Measurements from ENCODE around the gene CRY1.
"Not testable (repeated sequence)": the region's sequence is repeated elsewhere in the genome, so short reads cannot be mapped to it uniquely, and the experiment has no call there.

Gene CRY1

GRCh38 chr12:107058190-107058589 lies 35.2 kb downstream of the CRY1 start:
- Mint-ChIP-seq H3K4me3 (no peak overlapping the region), H3K9me3 (peaks cover 6% of the 10 kb centered on the region), H3K27ac (no peak overlapping the region), H3K36me3 (ENCODE audit: low read depth) (no peaks in the 10 kb centered on the region), H3K27me3 (ENCODE audit: low read depth) (no peaks in the 10 kb centered on the region), H3K4me1 (ENCODE audit: low read depth) (no peaks in the 10 kb centered on the region)

GRCh38 chr12:107057071-107057834 lies 36.1 kb downstream of the CRY1 start:
- Mint-ChIP-seq H3K27ac (no peak overlapping the region), H3K4me3 (no peak overlapping the region), H3K4me1 (ENCODE audit: low read depth) (no peaks in the 10 kb centered on the region), H3K27me3 (ENCODE audit: low read depth) (no peaks in the 10 kb centered on the region), H3K36me3 (ENCODE audit: low read depth) (peaks cover 2% of the 10 kb centered on the region), H3K9me3 (peaks cover 11% of the 10 kb centered on the region)

- no peak overlapping the region for H3K27ac Mint-ChIP-seq
- H3K9me3 Mint-ChIP-seq = peaks cover 15% of the 10 kb centered on the region
- H3K4me3 Mint-ChIP-seq = no peak overlapping the region
- H3K4me1 Mint-ChIP-seq (ENCODE audit: low read depth) = no peaks in the 10 kb centered on the region
- no peaks in the 10 kb centered on the region for H3K27me3 Mint-ChIP-seq (ENCODE audit: low read depth)
- peaks cover 2% of the 10 kb centered on the region for H3K36me3 Mint-ChIP-seq (ENCODE audit: low read depth)
Measured at GRCh38 chr12:107053709-107054108, 39.6 kb downstream of the CRY1 start.

- Mint-ChIP-seq H3K27me3 (ENCODE audit: low read depth) (no peaks in the 10 kb centered on the region), H3K27ac (no peak overlapping the region), H3K36me3 (ENCODE audit: low read depth) (no peaks in the 10 kb centered on the region), H3K9me3 (peaks cover 14% of the 10 kb centered on the region), H3K4me1 (ENCODE audit: low read depth) (no peaks in the 10 kb centered on the region), H3K4me3 (no peak overlapping the region)
Measured at GRCh38 chr12:107045186-107045585, 48.2 kb downstream of the CRY1 start.

DNA sequence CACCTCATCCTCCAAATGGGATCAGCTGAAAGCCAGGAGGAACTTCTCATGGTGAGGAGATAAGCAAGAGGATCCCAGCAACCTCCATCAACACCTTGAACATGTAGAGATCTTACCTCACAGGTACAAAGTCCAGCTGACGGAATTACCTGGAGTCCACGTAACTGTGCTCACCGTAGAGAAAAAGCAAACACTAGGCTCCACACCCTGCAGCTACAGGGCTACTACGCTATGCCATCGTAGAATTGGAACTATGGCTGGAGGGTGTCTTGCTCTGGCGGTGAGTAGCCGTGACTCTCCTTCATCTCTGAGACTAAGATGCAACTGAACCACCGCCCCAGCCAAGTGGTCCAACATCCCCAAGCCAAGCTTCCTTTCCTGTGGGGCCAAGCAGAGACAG lies 50.5 kb downstream of the CRY1 start:
- no peak overlapping the region for H3K27ac Mint-ChIP-seq
- peaks cover 13% of the 10 kb centered on the region for H3K9me3 Mint-ChIP-seq
- peaks cover 5% of the 10 kb centered on the region for H3K36me3 Mint-ChIP-seq (ENCODE audit: low read depth)
- no peaks in the 10 kb centered on the region for H3K27me3 Mint-ChIP-seq (ENCODE audit: low read depth)
- H3K4me3 Mint-ChIP-seq = no peak overlapping the region
- no peaks in the 10 kb centered on the region for H3K4me1 Mint-ChIP-seq (ENCODE audit: low read depth)

- Mint-ChIP-seq H3K4me3 (no peak overlapping the region), H3K9me3 (peaks cover 9% of the 10 kb centered on the region)
Measured at GRCh38 chr12:107035733-107036132, 57.6 kb downstream of the CRY1 start.

DNA sequence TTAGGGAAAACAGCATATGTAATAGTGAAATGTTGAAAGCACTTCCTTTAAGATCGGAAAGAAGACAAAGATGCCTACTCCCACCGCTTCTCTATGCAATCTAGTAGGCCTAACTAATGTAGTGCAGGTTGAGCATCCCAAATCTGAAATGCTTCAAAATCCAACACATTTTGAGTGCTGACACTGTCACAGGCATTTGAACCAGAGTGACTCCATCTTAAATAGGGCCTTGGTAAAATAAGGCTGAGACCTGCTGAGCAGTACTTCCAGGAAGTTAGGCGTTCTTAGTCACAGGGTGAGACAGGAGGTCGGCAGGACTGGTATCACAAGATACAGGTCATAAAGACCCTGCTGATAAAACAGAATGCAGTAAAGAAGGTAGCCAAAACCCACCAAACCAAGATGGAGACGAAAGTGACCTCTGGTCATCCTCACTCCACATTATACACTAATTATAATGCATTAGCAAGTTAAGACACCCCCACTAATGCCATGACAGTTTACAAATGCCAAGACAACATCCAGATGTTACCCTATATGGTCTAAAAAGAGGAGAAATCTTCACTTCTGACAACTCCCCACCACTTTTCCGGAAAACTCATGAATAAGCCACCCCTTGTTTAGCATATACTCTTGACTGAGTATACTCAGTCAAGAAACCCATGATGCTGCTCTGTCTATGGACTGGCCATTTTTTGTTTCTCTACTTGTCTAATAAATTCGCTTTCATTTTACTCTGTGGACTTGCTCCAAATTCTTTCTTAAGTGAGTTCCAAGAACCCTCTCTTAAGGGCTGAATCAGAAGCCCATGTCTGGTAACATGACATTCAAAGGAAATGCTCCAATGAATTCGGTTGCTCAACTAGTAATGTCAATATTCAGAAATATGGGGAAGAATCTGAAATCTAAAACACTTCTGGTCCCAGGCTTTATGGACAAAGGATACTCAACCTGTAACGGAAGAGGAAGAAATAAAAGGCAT lies 59.3 kb downstream of the CRY1 start:
- no peak overlapping the region for H3K4me3 Mint-ChIP-seq
- no peak overlapping the region for H3K27ac Mint-ChIP-seq
- peaks cover 5% of the 10 kb centered on the region for H3K36me3 Mint-ChIP-seq (ENCODE audit: low read depth)
- H3K4me1 Mint-ChIP-seq (ENCODE audit: low read depth) = no peaks in the 10 kb centered on the region
- peaks cover 6% of the 10 kb centered on the region for H3K9me3 Mint-ChIP-seq
- H3K27me3 Mint-ChIP-seq (ENCODE audit: low read depth) = no peaks in the 10 kb centered on the region

More at GRCh38 chr12:107035733-107036132, 57.6 kb downstream of the CRY1 start:
- H3K27ac Mint-ChIP-seq = no peak overlapping the region
- H3K27me3 Mint-ChIP-seq (ENCODE audit: low read depth) = no peaks in the 10 kb centered on the region
- H3K36me3 Mint-ChIP-seq (ENCODE audit: low read depth) = peaks cover 5% of the 10 kb centered on the region
- no peaks in the 10 kb centered on the region for H3K4me1 Mint-ChIP-seq (ENCODE audit: low read depth)

DNA sequence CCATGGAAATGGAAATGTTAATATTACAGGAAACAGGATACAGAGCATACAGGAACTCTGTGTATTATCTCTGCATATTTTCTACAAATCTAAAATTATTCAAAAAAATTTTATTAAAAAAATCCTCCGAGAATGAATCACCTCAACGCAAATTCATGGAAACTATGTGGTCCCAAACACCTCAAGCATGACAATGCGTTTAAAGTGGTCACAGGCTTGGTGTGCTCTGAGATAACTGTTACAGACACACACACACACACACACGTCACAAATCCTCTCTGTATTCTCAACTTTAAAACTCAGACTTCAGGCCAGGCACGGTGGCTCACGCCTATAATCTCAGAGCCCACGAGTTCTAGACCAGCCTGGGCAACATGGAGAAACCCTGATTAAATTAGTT lies 61.1 kb downstream of the CRY1 start:
- Mint-ChIP-seq H3K36me3 (ENCODE audit: low read depth) (no peaks in the 10 kb centered on the region), H3K27ac (no peak overlapping the region), H3K4me3 (no peak overlapping the region), H3K9me3 (peaks cover 6% of the 10 kb centered on the region), H3K27me3 (ENCODE audit: low read depth) (no peaks in the 10 kb centered on the region), H3K4me1 (ENCODE audit: low read depth) (peaks cover 6% of the 10 kb centered on the region)

DNA sequence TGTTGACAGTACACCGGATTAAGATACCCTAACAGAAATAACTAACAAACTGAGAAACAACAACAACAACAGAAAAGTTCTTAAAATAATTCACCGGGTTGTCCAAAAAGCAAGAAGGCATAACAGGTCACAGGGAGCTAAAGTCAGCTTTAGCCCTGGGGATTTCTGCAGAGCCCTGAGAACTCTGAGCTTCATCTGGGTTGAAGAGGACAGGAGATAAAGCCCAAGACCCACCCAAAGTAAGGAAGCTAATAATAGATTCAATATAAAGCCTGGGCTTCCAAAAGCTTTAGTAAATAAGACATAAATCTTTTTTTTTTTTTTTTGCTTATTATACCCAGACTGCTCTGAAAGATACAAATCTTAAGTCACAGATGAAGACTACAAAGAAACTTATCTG lies 62.3 kb downstream of the CRY1 start:
- H3K36me3 Mint-ChIP-seq (ENCODE audit: low read depth) = no peaks in the 10 kb centered on the region
- peaks cover 7% of the 10 kb centered on the region for H3K4me1 Mint-ChIP-seq (ENCODE audit: low read depth)
- H3K27ac Mint-ChIP-seq = no peak overlapping the region
- H3K27me3 Mint-ChIP-seq (ENCODE audit: low read depth) = no peaks in the 10 kb centered on the region
- no peak overlapping the region for H3K4me3 Mint-ChIP-seq
- H3K9me3 Mint-ChIP-seq = no peaks in the 10 kb centered on the region

DNA sequence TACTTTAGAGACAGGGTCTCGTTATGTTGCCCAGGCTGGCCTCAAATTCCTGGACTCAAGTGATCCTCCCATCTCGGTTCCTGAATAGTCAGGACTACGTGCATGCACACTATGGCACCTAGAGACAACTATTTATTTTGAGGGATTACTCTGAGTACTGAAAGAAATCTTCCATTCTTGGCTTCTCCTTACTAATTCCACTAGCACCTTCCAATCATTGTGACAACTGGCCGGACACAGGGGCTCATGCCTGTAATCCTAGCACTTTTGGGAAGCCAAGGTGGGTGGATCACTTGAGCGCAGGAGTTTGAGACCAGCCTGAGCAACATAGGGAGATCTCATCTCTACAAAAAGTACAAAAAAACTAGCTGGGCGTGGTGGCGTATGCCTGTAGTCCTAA lies 64.3 kb downstream of the CRY1 start:
- Mint-ChIP-seq H3K9me3 (no peaks in the 10 kb centered on the region), H3K4me3 (no peak overlapping the region), H3K36me3 (ENCODE audit: low read depth) (no peaks in the 10 kb centered on the region)

DNA sequence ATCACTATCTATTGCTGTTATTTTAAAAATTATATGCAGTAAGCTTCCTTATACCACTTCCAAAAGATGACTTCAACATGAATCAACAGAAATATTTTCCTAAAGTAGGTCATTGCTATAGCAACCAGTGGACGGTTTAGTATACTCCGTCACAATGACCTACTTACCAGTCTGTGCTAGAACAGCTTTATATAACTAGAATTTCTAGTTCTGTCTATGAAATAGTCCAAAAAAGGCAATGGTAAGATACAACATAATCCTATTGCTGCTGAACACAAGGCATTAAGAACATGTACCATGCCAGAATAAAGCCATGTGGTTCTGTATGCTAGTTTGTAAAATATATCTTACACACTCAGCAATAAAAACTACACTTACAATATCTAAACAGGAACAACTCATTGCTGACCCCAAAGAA lies 65.7 kb downstream of the CRY1 start:
- Mint-ChIP-seq H3K4me3 (no peak overlapping the region), H3K27me3 (ENCODE audit: low read depth) (no peaks in the 10 kb centered on the region), H3K27ac (peak overlapping the region; percentile 42), H3K9me3 (no peaks in the 10 kb centered on the region), H3K36me3 (ENCODE audit: low read depth) (no peaks in the 10 kb centered on the region), H3K4me1 (ENCODE audit: low read depth) (peaks cover 7% of the 10 kb centered on the region)

More for the DNA sequence above, 64.3 kb downstream of the CRY1 start:
- no peaks in the 10 kb centered on the region for H3K27me3 Mint-ChIP-seq (ENCODE audit: low read depth)
- H3K4me1 Mint-ChIP-seq (ENCODE audit: low read depth) = peaks cover 7% of the 10 kb centered on the region
- no peak overlapping the region for H3K27ac Mint-ChIP-seq

DNA sequence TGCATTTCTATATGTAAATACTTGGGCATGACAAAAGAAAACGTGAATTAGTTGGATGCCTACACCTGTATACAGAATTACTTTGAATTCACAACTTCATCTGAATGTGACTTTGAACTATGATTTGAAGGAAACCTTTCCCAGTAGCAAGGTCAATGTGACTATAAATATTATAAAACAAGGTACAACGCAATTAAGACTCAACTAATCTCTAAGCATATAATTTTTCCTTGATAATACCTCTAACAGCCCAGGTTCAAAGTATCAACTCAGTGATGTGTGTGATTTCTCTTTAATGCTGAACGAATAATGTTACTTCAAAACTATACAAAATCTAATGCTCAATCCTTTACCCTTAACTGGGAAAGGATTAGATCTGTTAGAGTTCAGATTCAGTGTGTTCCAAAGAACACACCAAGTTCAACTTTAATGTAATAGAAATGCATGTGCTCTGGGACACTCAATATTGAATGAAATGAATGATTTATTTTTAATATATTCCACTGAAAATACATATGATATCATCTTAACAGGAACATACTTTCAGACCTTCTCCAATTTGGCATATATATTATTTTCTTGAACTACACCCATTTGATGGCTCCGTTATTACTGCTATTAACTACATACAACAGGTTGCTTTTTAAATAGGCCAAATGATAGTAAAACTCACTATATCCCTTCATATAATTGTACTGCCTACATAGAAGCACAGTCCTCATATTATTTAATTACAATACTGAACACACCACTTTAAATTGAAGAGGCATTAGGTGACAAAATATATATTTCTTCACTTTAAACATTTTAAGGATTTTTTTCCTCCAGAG lies 66.3 kb downstream of the CRY1 start:
- Mint-ChIP-seq H3K27ac (peak overlapping the region; percentile 42), H3K4me3 (no peak overlapping the region), H3K36me3 (ENCODE audit: low read depth) (no peaks in the 10 kb centered on the region), H3K27me3 (ENCODE audit: low read depth) (no peaks in the 10 kb centered on the region), H3K4me1 (ENCODE audit: low read depth) (peaks cover 7% of the 10 kb centered on the region), H3K9me3 (no peaks in the 10 kb centered on the region)

- H3K4me1 Mint-ChIP-seq (ENCODE audit: low read depth); H3K27ac Mint-ChIP-seq; H3K9me3 Mint-ChIP-seq; H3K27me3 Mint-ChIP-seq (ENCODE audit: low read depth); H3K36me3 Mint-ChIP-seq (ENCODE audit: low read depth); H3K4me3 Mint-ChIP-seq: not testable (repeated sequence)
Measured at GRCh38 chr12:107026356-107026755, 67.0 kb downstream of the CRY1 start.

DNA sequence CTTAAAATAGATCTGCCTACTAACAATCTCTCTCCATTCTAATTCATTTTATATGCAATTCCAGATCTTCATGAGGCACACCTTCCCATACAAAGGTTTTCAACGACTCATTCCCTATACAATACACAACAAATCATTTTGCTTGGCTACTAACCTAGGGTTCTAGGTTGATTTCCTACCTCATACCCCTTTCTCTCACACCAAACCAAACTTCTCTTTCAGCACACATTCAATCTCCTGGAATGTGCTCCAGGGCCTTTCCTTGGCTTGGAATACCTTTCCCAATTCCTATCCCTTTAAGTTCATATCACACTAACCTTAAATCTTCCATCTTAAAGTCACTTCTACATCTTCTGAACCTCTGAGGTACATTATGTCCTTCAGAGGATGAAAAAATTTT lies 67.7 kb downstream of the CRY1 start:
- no peak overlapping the region for H3K4me3 Mint-ChIP-seq
- H3K36me3 Mint-ChIP-seq (ENCODE audit: low read depth) = no peaks in the 10 kb centered on the region
- no peaks in the 10 kb centered on the region for H3K27me3 Mint-ChIP-seq (ENCODE audit: low read depth)
- H3K4me1 Mint-ChIP-seq (ENCODE audit: low read depth) = peaks cover 7% of the 10 kb centered on the region
- H3K9me3 Mint-ChIP-seq = no peaks in the 10 kb centered on the region
- H3K27ac Mint-ChIP-seq = no peak overlapping the region
